GM12865 (cell line): Measurements from ENCODE around the gene RRAS2.

Source experiments
- DNase-seq: peaks from one replicate; pipeline ENCODE4 v3.0.0; 2010; ENCODE audit warnings: low read depth
- H3K4me3 ChIP-seq: 2 replicates; pipeline ENCODE4 v1.5.1; 2011; ENCODE audit warnings: mild to moderate bottlenecking, low read depth, low read length, control low read depth
- CTCF ChIP-seq: IDR thresholded peaks from 2 replicates; pipeline ENCODE4 v1.5.1; 2011; ENCODE audit warnings: low read length, control low read depth, low read depth, inconsistent platforms; ENCODE audit not compliant: insufficient read depth; ENCODE audit errors: missing control alignments

RRAS2 gene

GRCh38 chr11:14240951-14241350 is 118.0 kb downstream of the RRAS2 start:
- DNase-seq, result no peak
- H3K4me3 ChIP-seq, result no peak overlapping the region
- TF ChIP-seq CTCF, result no peak

- H3K4me3 ChIP-seq, result no peak overlapping the region
- no peak for DNase-seq
- no peak for TF ChIP-seq CTCF
Observed at GRCh38 chr11:14240221-14240620, 118.8 kb downstream of the RRAS2 start.

GRCh38 chr11:14237444-14237961 is 121.5 kb downstream of the RRAS2 start:
- no peak for TF ChIP-seq CTCF
- H3K4me3 ChIP-seq, result no peak overlapping the region
- peak; percentile 85 for DNase-seq

GRCh38 chr11:14235701-14236100 is 123.3 kb downstream of the RRAS2 start:
- no peak for DNase-seq
- no peak for TF ChIP-seq CTCF
- H3K4me3 ChIP-seq, result no peak overlapping the region

GRCh38 chr11:14234446-14234845 is 124.5 kb downstream of the RRAS2 start:
- H3K4me3 ChIP-seq, result no peak overlapping the region
- no peak for DNase-seq
- TF ChIP-seq CTCF, result no peak

- no peak for TF ChIP-seq CTCF
- no peak overlapping the region for H3K4me3 ChIP-seq
- no peak for DNase-seq
Observed at GRCh38 chr11:14232652-14233051, 126.3 kb downstream of the RRAS2 start.

GRCh38 chr11:14230407-14230806 is 128.6 kb downstream of the RRAS2 start:
- DNase-seq, result no peak
- TF ChIP-seq CTCF, result no peak
- H3K4me3 ChIP-seq, result no peak overlapping the region
